Keratinocyte (primary cell): ENCODE results near the gene APBB2.
A peak's percentile ranks its signal among the peaks of the same experiment; 100 is the strongest.

Experiments
- EZH2 ChIP-seq: IDR thresholded peaks from one replicate; pipeline ENCODE4 v1.6.1; 2012; ENCODE audit warnings: inconsistent platforms, mild to moderate bottlenecking, low read length, moderate library complexity
- TF ChIP-seq, protein P1 (sequence below), 3 experiments: IDR thresholded peaks in 1 of 3; conservative IDR thresholded peaks in 1 of 3; optimal IDR thresholded peaks in 1 of 3; 2 replicates in 2 of 3; 3 replicates in 1 of 3; pipeline versions ENCODE3 to v1.5.1; 2011; ENCODE audit warnings: low read length in 3 of 3, mild to moderate bottlenecking in 3 of 3, moderate library complexity in 2 of 3, control low read depth in 1 of 3, inconsistent platforms in 1 of 3; ENCODE audit not compliant: insufficient read depth in 2 of 3; ENCODE audit errors: extremely low read depth in 1 of 3

DNA sequence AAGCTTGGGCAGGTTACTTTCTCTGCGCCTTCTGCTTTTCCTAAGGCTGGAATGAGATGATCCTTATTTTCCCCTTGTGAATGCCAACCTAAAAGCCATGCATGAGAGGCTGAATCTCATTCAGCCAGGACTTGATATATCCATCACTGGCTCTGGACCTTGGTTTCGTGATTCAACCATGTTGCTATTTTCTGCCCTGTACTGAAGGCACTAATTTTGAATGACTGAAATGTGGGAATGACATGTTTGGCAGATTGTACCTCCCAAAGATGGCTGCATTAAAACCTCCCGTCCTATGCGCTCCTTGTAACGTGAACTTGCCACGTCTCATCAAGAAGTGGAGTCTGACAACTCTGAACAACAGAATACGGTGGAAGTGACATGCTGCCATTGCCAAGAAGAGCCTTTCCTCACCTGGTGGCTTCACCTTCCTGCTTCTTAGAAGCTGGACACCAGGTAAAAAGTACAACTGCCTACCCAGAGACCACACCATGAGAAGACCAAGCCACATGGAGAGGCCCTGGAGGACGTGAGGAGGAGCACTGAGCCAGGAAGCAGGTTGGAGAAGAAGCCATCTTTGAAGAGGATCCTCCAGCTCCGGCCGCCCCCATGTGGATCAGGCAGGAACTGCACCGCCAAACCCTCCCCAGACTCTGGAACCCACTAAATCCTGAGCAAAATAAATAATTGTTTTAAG is 290.1 kb downstream of the APBB2 start:
- TF ChIP-seq, protein P1, sequence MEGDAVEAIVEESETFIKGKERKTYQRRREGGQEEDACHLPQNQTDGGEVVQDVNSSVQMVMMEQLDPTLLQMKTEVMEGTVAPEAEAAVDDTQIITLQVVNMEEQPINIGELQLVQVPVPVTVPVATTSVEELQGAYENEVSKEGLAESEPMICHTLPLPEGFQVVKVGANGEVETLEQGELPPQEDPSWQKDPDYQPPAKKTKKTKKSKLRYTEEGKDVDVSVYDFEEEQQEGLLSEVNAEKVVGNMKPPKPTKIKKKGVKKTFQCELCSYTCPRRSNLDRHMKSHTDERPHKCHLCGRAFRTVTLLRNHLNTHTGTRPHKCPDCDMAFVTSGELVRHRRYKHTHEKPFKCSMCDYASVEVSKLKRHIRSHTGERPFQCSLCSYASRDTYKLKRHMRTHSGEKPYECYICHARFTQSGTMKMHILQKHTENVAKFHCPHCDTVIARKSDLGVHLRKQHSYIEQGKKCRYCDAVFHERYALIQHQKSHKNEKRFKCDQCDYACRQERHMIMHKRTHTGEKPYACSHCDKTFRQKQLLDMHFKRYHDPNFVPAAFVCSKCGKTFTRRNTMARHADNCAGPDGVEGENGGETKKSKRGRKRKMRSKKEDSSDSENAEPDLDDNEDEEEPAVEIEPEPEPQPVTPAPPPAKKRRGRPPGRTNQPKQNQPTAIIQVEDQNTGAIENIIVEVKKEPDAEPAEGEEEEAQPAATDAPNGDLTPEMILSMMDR (optimal IDR thresholded peaks at IDR 0.05 in 1 of 3, IDR thresholded peaks at IDR 0.05 in 1 of 3, conservative IDR thresholded peaks at IDR 0.05 in 1 of 3; ENCODE audit: extremely low read depth in 1 of 3, insufficient read depth in 2 of 3, low read length in 3 of 3) = peak; percentile 82 to 96 (median 89)
- no peak for TF ChIP-seq EZH2
